ENCODE results near the gene NCKAP5. TPM values are rescaled to one million over a fixed set of nuclear protein-coding genes. Genes with fewer than 3 reads are reported as not detected.

Gene NCKAP5
- total and polyA plus RNA-seq, 2 donors = 1.9 to 2.0 TPM

DNA sequence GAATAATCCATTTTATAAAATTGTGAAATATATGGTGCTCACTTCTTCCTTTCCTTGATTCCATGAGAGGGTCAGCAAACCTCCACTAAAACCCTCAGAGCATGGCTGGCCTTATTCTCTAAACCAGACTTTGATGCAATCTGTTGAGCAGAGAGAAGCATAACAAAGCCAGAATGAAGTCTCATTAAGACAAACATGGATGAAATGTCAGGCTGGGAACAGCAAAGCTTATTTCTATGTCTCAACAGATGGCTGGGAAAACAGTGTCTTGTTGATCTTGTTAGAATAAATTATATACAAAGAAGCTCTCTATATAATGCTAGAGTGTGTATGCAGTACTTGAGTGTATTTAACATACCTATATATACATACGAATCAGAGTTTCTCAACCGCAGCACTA lies 671.2 kb downstream of the NCKAP5 start:
- 95% methylated on average over 2 of the region's 2 CpGs for WGBS
- no peak overlapping the region for H3K27ac ChIP-seq (ENCODE audit: low read depth in 1 of 2, low read length in 1 of 2)

DNA sequence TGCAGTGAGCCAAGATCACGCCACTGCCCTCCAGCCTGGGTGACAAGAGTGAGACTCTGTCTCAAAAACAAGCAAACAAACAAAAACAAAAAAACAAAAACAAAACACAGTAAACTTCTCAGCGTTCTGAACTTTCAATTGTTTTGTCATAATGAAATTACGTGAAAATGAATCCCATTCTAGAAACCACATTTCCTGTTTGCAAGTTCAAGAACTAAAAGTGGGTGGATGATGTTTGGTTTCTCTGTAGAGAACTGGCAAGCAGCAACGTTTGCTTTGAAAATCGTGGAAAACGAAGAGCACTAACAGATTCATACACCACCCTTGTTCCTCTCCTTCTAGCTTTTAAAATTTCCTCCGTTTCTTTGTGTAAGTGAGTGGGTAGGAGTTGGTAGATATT lies 672.2 kb downstream of the NCKAP5 start:
- H3K9me3 ChIP-seq (ENCODE audit: control insufficient read depth in 2 of 2, insufficient read depth in 1 of 2, low read length in 1 of 2) = no peaks in the 10 kb centered on the region
- no peaks in the 10 kb centered on the region for H3K4me1 ChIP-seq (ENCODE audit: control insufficient read depth in 2 of 2, insufficient read depth in 2 of 2, low read length in 2 of 2)
- DNase-seq (ENCODE audit: low read depth in 6 of 9, low spot score in 9 of 9) = no peak
- whole genome bisulfite sequencing = 63% methylated on average over 7 of the region's 7 CpGs
- no peak overlapping the region for H3K4me3 ChIP-seq (ENCODE audit: low read length in 2 of 2)
- H3K27ac ChIP-seq (ENCODE audit: low read depth in 1 of 2, low read length in 1 of 2) = no peak overlapping the region
- H3K27me3 ChIP-seq (ENCODE audit: control insufficient read depth in 2 of 2, insufficient read depth in 1 of 2, low read length in 1 of 2) = no peaks in the 10 kb centered on the region
- H3K36me3 ChIP-seq (ENCODE audit: control insufficient read depth in 2 of 2, insufficient read depth in 2 of 2, low read length in 1 of 2) = no peaks in the 10 kb centered on the region

More for the DNA sequence above, 671.2 kb downstream of the NCKAP5 start:
- no peaks in the 10 kb centered on the region for H3K9me3 ChIP-seq (ENCODE audit: control insufficient read depth in 2 of 2, insufficient read depth in 1 of 2, low read length in 1 of 2)
- no peak for DNase-seq (ENCODE audit: low read depth in 6 of 9, low spot score in 9 of 9)
- no peaks in the 10 kb centered on the region for H3K36me3 ChIP-seq (ENCODE audit: control insufficient read depth in 2 of 2, insufficient read depth in 2 of 2, low read length in 1 of 2)
- no peak overlapping the region for H3K4me3 ChIP-seq (ENCODE audit: low read length in 2 of 2)
- no peaks in the 10 kb centered on the region for H3K27me3 ChIP-seq (ENCODE audit: control insufficient read depth in 2 of 2, insufficient read depth in 1 of 2, low read length in 1 of 2)
- H3K4me1 ChIP-seq (ENCODE audit: control insufficient read depth in 2 of 2, insufficient read depth in 2 of 2, low read length in 2 of 2) = no peaks in the 10 kb centered on the region

DNA sequence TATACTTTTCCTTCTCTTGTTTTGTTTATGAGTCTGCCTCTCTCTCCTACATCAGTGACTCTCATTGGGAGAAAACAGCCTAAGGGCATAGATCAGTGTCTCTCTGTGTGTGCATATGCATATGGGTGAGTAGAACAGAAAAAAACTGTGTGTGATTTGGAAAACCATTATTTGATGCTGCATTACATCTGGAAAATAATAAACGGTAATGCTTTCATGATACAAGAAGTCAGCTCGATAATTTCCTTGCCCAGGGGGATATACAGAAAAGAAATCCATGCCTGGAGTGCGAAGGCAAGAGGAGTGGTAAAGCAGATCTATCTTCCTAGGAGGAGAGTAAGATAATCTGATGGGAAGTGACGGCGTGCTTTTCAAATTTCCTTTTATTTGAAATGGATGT lies 676.8 kb downstream of the NCKAP5 start:
- H3K36me3 ChIP-seq (ENCODE audit: control insufficient read depth in 2 of 2, insufficient read depth in 2 of 2, low read length in 1 of 2) = no peaks in the 10 kb centered on the region
- H3K27me3 ChIP-seq (ENCODE audit: control insufficient read depth in 2 of 2, insufficient read depth in 1 of 2, low read length in 1 of 2) = no peaks in the 10 kb centered on the region
- H3K9me3 ChIP-seq (ENCODE audit: control insufficient read depth in 2 of 2, insufficient read depth in 1 of 2, low read length in 1 of 2) = peaks cover 0 to 2% of the 10 kb centered on the region in 2 donors
- no peak for DNase-seq (ENCODE audit: low read depth in 6 of 9, low spot score in 9 of 9)
- 93% methylated on average over 5 of the region's 5 CpGs for WGBS
- no peak overlapping the region for H3K27ac ChIP-seq (ENCODE audit: low read depth in 1 of 2, low read length in 1 of 2)
- H3K4me3 ChIP-seq (ENCODE audit: low read length in 2 of 2) = no peak overlapping the region
- no peaks in the 10 kb centered on the region for H3K4me1 ChIP-seq (ENCODE audit: control insufficient read depth in 2 of 2, insufficient read depth in 2 of 2, low read length in 2 of 2)

DNA sequence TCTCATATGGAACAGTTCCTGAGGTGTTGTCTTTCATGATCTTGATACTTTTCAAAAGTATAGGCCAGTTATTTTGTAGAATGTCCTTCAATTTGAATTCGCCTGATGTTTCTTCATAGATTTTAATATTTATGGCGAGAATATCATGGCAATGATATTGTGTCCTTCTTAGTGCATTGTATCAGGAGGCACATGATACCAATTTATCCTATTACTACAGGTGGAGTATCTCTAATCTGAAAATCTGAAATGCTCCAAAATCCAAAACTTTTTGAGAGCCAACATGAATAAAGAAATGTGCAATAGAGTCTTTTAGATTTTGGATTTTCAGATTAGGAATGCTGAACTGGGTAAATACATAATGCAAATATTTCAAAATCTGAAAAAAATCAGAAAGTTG lies 681.7 kb downstream of the NCKAP5 start:
- H3K36me3 ChIP-seq (ENCODE audit: control insufficient read depth in 2 of 2, insufficient read depth in 2 of 2, low read length in 1 of 2) = no peaks in the 10 kb centered on the region
- DNase-seq (ENCODE audit: low read depth in 6 of 9, low spot score in 9 of 9) = no peak
- no peak overlapping the region for H3K4me3 ChIP-seq (ENCODE audit: low read length in 2 of 2)

DNA sequence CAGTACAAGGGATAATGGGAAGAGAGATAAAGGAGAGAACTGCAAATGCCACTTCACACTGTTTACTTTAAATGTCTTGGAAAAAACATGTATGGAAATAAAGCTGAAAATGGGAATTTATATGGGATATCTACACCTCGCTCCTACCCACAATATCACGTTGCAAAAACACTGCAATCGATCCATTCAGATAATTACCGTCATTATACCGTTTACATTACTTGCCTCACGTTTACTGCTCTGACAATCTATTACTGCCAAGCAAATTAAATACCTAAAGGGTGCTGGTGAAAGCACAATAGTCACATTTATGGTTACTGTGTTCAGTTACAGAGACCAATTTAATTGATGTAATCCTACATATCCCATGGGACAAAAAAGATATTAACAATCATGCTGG lies 683.6 kb downstream of the NCKAP5 start:
- Histone ChIP-seq H3K4me3 (ENCODE audit: low read length in 2 of 2) (no peak overlapping the region), H3K27me3 (ENCODE audit: control insufficient read depth in 2 of 2, insufficient read depth in 1 of 2, low read length in 1 of 2) (no peaks in the 10 kb centered on the region), H3K4me1 (ENCODE audit: control insufficient read depth in 2 of 2, insufficient read depth in 2 of 2, low read length in 2 of 2) (no peaks in the 10 kb centered on the region), H3K9me3 (ENCODE audit: control insufficient read depth in 2 of 2, insufficient read depth in 1 of 2, low read length in 1 of 2) (peaks cover 0 to 2% of the 10 kb centered on the region in 2 donors), H3K27ac (ENCODE audit: low read depth in 1 of 2, low read length in 1 of 2) (no peak overlapping the region), H3K36me3 (ENCODE audit: control insufficient read depth in 2 of 2, insufficient read depth in 2 of 2, low read length in 1 of 2) (no peaks in the 10 kb centered on the region)
- WGBS = 88% methylated on average over 6 of the region's 6 CpGs
- no peak for DNase-seq (ENCODE audit: low read depth in 6 of 9, low spot score in 9 of 9)

More for the DNA sequence above, 681.7 kb downstream of the NCKAP5 start:
- Histone ChIP-seq H3K9me3 (ENCODE audit: control insufficient read depth in 2 of 2, insufficient read depth in 1 of 2, low read length in 1 of 2) (peaks cover 0 to 2% of the 10 kb centered on the region in 2 donors), H3K27me3 (ENCODE audit: control insufficient read depth in 2 of 2, insufficient read depth in 1 of 2, low read length in 1 of 2) (no peaks in the 10 kb centered on the region), H3K4me1 (ENCODE audit: control insufficient read depth in 2 of 2, insufficient read depth in 2 of 2, low read length in 2 of 2) (no peaks in the 10 kb centered on the region), H3K27ac (ENCODE audit: low read depth in 1 of 2, low read length in 1 of 2) (no peak overlapping the region)
- 70% methylated on average over 2 of the region's 2 CpGs for WGBS

DNA sequence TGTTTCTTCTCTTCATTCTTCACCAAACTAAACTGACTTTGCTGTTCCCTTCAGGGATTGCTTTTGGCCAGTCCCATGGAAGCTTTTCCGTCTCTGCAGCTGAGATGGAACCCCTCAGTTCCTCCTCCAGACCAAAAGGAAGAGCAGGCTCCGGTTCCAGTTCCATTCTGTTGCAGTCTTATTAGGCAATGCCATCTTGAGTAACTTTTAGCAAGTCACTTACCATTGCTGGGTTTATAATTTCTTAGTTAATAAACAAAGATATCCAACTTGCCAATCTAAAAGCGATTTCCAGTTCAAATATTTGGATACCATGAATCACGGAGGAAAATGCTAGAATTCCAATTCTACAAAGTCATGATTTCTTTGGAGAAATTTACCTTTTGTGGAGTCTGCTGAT lies 684.0 kb downstream of the NCKAP5 start:
- Histone ChIP-seq H3K9me3 (ENCODE audit: control insufficient read depth in 2 of 2, insufficient read depth in 1 of 2, low read length in 1 of 2) (peaks cover 0 to 2% of the 10 kb centered on the region in 2 donors), H3K36me3 (ENCODE audit: control insufficient read depth in 2 of 2, insufficient read depth in 2 of 2, low read length in 1 of 2) (no peaks in the 10 kb centered on the region), H3K4me3 (ENCODE audit: low read length in 2 of 2) (no peak overlapping the region), H3K4me1 (ENCODE audit: control insufficient read depth in 2 of 2, insufficient read depth in 2 of 2, low read length in 2 of 2) (no peaks in the 10 kb centered on the region), H3K27me3 (ENCODE audit: control insufficient read depth in 2 of 2, insufficient read depth in 1 of 2, low read length in 1 of 2) (no peaks in the 10 kb centered on the region), H3K27ac (ENCODE audit: low read depth in 1 of 2, low read length in 1 of 2) (no peak overlapping the region)
- WGBS = 90% methylated on average over 4 of the region's 4 CpGs
- DNase-seq (ENCODE audit: low read depth in 6 of 9, low spot score in 9 of 9) = no peak

DNA sequence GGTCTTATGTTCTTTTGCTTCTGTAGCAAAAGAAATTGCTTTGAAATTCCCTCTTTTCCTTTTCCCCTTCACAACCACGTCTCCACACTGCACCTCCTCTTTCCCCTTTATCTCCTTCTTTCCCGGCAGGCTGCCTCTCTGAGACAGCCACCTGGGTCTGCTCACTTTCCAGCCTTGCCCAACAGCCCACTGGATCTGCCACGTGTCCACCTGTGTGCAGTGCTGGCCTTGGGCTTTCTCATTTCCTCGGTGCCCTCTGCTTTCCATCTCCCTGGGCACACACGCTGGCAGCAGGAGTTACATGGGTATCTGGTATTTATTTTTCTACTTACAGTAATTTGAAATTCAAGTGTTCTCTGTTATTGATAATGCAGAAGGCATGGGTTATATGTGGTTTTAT lies 684.8 kb downstream of the NCKAP5 start:
- Histone ChIP-seq H3K4me1 (ENCODE audit: control insufficient read depth in 2 of 2, insufficient read depth in 2 of 2, low read length in 2 of 2) (no peaks in the 10 kb centered on the region), H3K9me3 (ENCODE audit: control insufficient read depth in 2 of 2, insufficient read depth in 1 of 2, low read length in 1 of 2) (no peaks in the 10 kb centered on the region), H3K27ac (ENCODE audit: low read depth in 1 of 2, low read length in 1 of 2) (no peak overlapping the region), H3K27me3 (ENCODE audit: control insufficient read depth in 2 of 2, insufficient read depth in 1 of 2, low read length in 1 of 2) (no peaks in the 10 kb centered on the region), H3K4me3 (ENCODE audit: low read length in 2 of 2) (no peak overlapping the region), H3K36me3 (ENCODE audit: control insufficient read depth in 2 of 2, insufficient read depth in 2 of 2, low read length in 1 of 2) (no peaks in the 10 kb centered on the region)
- no peak for DNase-seq (ENCODE audit: low read depth in 6 of 9, low spot score in 9 of 9)
- WGBS = 86% methylated on average over 5 of the region's 5 CpGs

DNA sequence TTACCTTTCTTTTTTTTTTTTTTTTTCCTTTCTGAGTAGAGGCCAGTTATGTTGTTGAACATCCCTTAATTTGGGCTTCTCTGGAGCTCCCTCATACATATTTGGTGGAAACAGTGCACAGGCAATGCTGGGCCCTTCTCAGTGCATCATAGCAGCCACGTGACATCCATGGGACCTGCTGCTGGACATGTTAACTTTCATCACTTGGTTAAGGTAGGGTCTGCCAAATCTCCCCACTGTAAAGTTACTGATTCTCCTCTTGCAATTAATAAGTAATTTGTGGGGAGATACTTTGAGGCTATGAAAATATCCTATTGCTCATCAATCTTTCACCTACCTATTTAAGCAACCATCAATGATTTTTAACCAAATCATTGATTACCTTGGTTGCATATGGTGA lies 686.7 kb downstream of the NCKAP5 start:
- Histone ChIP-seq H3K27ac (ENCODE audit: low read depth in 1 of 2, low read length in 1 of 2) (no peak overlapping the region), H3K36me3 (ENCODE audit: control insufficient read depth in 2 of 2, insufficient read depth in 2 of 2, low read length in 1 of 2) (no peaks in the 10 kb centered on the region), H3K9me3 (ENCODE audit: control insufficient read depth in 2 of 2, insufficient read depth in 1 of 2, low read length in 1 of 2) (no peaks in the 10 kb centered on the region), H3K4me3 (ENCODE audit: low read length in 2 of 2) (no peak overlapping the region), H3K27me3 (ENCODE audit: control insufficient read depth in 2 of 2, insufficient read depth in 1 of 2, low read length in 1 of 2) (no peaks in the 10 kb centered on the region), H3K4me1 (ENCODE audit: control insufficient read depth in 2 of 2, insufficient read depth in 2 of 2, low read length in 2 of 2) (no peaks in the 10 kb centered on the region)
- 88% methylated on average over 1 of the region's 1 CpG for WGBS
- DNase-seq (ENCODE audit: low read depth in 6 of 9, low spot score in 9 of 9) = no peak

DNA sequence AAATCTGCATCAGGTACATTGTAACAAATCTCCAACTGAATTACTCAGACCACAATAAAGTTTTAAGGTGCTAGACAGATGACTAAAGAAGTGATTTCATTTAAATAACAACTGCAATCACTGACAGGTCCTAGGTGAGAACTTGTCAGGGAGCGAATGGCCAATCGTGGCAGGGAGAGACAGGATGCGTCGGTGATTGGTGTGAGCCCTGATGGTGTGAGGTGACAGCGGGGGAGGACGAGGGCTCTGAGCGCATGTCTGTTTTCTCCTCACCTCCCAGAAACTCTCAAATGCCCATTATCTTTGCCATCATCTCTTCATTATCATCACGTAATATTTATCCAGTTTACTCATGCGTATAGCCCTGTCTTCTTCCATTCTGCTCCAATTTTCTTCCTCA lies 690.3 kb downstream of the NCKAP5 start:
- no peaks in the 10 kb centered on the region for H3K9me3 ChIP-seq (ENCODE audit: control insufficient read depth in 2 of 2, insufficient read depth in 1 of 2, low read length in 1 of 2)
- WGBS = 94% methylated on average over 9 of the region's 9 CpGs
- no peaks in the 10 kb centered on the region for H3K27me3 ChIP-seq (ENCODE audit: control insufficient read depth in 2 of 2, insufficient read depth in 1 of 2, low read length in 1 of 2)
- H3K36me3 ChIP-seq (ENCODE audit: control insufficient read depth in 2 of 2, insufficient read depth in 2 of 2, low read length in 1 of 2) = no peaks in the 10 kb centered on the region
- H3K27ac ChIP-seq (ENCODE audit: low read depth in 1 of 2, low read length in 1 of 2) = no peak overlapping the region
- no peak overlapping the region for H3K4me3 ChIP-seq (ENCODE audit: low read length in 2 of 2)
- DNase-seq (ENCODE audit: low read depth in 6 of 9, low spot score in 9 of 9) = no peak
- H3K4me1 ChIP-seq (ENCODE audit: control insufficient read depth in 2 of 2, insufficient read depth in 2 of 2, low read length in 2 of 2) = no peaks in the 10 kb centered on the region

Measured in thymus (tissue), 11 donors.